Activated naive CD4-positive, alpha-beta T cell treated with anti-CD3 and anti-CD28 coated beads, Interleukin-2, amount 50 U/mL, for 24 hours (primary cell): ENCODE measurements around the gene MAB21L3.

Experiments used
- H3K27ac Mint-ChIP-seq: one replicate; pipeline ENCODE4 v1.8.0; 2021; ENCODE audit warnings: mild to moderate bottlenecking, mixed read lengths
- H3K27me3 Mint-ChIP-seq: one replicate; pipeline ENCODE4 v1.8.0; 2021; ENCODE audit warnings: mixed read lengths
- H3K36me3 Mint-ChIP-seq: one replicate; pipeline ENCODE4 v1.8.0; 2021; ENCODE audit warnings: mixed read lengths
- H3K4me1 Mint-ChIP-seq: one replicate; pipeline ENCODE4 v1.8.0; 2021; ENCODE audit warnings: mixed read lengths
- H3K4me3 Mint-ChIP-seq: one replicate; pipeline ENCODE4 v1.8.0; 2021; ENCODE audit warnings: mild to moderate bottlenecking, mixed read lengths
- H3K9me3 Mint-ChIP-seq: one replicate; pipeline ENCODE4 v1.8.0; 2021; ENCODE audit warnings: mixed read lengths

The MAB21L3 gene

GRCh38 chr1:116110567-116111523, at the start of gene MAB21L3:
Gene MAB21L3, plus strand, starts transcription at chr1:116111399. Its CDS starts 1,217 bp downstream, at chr1:116112616.
- Mint-ChIP-seq H3K27me3 (peaks cover 9% of the 10 kb centered on the region), H3K27ac (no peak within 1 kb of the TSS), H3K36me3 (no peaks in the 10 kb centered on the region), H3K4me3 (no peak within 1 kb of the TSS), H3K4me1 (no peaks in the 10 kb centered on the region), H3K9me3 (no peaks in the 10 kb centered on the region)

- H3K9me3 Mint-ChIP-seq, result peaks cover 5% of the 10 kb centered on the region
- H3K4me1 Mint-ChIP-seq, result no peaks in the 10 kb centered on the region
- no peak overlapping the region for H3K27ac Mint-ChIP-seq
- H3K36me3 Mint-ChIP-seq, result no peaks in the 10 kb centered on the region
- peaks cover 4% of the 10 kb centered on the region for H3K27me3 Mint-ChIP-seq
- H3K4me3 Mint-ChIP-seq, result no peak overlapping the region
Observed at GRCh38 chr1:116062201-116062600, 49.0 kb upstream of the MAB21L3 start.

DNA sequence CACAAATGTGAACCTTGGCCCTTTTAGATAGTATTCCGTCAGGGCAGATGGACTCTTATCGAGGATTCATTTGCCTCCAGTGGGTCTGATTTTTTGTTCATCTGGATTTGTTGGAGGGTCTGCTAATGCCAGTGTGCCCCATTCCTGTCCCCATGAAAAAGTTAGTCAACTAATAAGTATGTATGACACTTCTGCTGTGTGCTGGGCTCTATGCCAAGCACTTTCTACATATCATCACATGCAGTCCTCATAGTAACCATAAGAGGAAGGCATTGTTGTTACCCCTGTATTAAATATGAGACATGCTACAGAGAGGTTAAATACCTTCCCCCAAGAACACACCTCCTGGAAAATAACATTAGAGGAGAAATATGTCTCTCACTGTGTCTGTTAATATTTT, 46.6 kb upstream of the MAB21L3 start:
- peaks cover 2% of the 10 kb centered on the region for H3K36me3 Mint-ChIP-seq
- H3K9me3 Mint-ChIP-seq, result no peaks in the 10 kb centered on the region
- H3K4me1 Mint-ChIP-seq, result no peaks in the 10 kb centered on the region
- no peak overlapping the region for H3K27ac Mint-ChIP-seq
- H3K27me3 Mint-ChIP-seq, result peaks cover 13% of the 10 kb centered on the region
- no peak overlapping the region for H3K4me3 Mint-ChIP-seq

GRCh38 chr1:116066868-116067565, 44.2 kb upstream of the MAB21L3 start:
- Mint-ChIP-seq H3K4me1 (no peaks in the 10 kb centered on the region), H3K4me3 (no peak overlapping the region), H3K9me3 (no peaks in the 10 kb centered on the region), H3K36me3 (peaks cover 2% of the 10 kb centered on the region), H3K27ac (no peak overlapping the region), H3K27me3 (peaks cover 13% of the 10 kb centered on the region)

- Mint-ChIP-seq H3K9me3 (no peaks in the 10 kb centered on the region), H3K36me3 (peaks cover 2% of the 10 kb centered on the region), H3K27me3 (peaks cover 13% of the 10 kb centered on the region), H3K4me3 (no peak overlapping the region), H3K27ac (no peak overlapping the region), H3K4me1 (no peaks in the 10 kb centered on the region)
Observed at GRCh38 chr1:116067566-116067890, 43.7 kb upstream of the MAB21L3 start.

DNA sequence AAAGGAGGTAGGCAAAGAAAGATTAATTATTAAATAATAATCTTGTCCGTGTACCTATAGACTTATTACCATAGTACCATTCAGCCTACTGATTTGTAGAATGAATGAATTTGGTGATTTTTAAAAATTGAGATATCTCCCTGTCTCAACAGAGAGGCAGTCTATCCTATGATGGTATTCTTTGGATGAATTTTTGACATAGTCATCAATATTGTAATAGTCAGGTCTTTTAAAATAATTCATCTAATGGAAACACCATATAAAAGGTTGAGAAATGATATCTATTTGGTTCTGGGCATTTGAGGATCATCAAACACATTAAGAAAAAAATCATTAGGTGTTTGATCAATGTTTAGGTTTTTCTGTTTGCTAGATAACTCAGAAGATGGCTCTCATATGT, 35.6 kb upstream of the MAB21L3 start:
- H3K4me3 Mint-ChIP-seq, result no peak overlapping the region
- no peaks in the 10 kb centered on the region for H3K36me3 Mint-ChIP-seq
- H3K4me1 Mint-ChIP-seq, result no peaks in the 10 kb centered on the region
- no peaks in the 10 kb centered on the region for H3K27me3 Mint-ChIP-seq
- H3K27ac Mint-ChIP-seq, result no peak overlapping the region
- H3K9me3 Mint-ChIP-seq, result no peaks in the 10 kb centered on the region

DNA sequence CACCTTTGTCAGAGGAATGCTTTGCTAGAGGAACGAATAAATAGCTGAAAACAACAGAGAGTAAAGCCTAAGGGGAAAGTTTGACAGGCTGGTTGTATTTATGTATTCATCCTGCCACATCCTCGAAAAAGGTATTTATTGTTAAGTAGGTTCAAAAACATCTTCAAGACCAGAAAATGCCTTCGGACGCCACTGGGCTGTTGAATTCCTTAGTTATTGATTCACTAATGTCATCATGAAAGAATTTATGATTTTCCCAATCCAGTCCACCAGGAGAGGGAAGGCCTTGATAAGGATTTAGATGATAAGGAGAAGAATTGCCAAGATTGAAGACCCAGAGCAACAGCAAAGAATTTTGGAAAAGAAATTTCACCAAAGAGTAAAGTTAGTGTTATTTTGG, 35.2 kb upstream of the MAB21L3 start:
- H3K9me3 Mint-ChIP-seq, result no peaks in the 10 kb centered on the region

DNA sequence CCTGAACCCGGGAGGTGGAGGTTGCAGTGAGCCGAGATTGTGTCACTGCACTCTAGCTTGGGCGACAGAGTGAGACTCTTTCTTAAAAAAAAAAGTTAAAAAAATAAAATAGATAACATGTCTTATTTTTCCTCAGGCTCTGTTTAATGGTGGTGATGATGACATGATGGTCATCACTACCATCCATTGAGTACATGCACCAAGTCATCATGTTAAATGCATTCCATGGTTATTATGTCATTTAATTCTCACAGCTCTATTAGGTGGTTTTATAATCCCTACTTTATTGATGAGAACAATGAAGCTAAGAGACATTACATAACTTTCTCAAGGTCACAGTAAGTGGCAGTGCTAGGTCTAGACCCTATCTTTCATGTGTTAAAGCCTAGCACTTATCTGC, 34.4 kb upstream of the MAB21L3 start:
- no peaks in the 10 kb centered on the region for H3K4me1 Mint-ChIP-seq
- H3K9me3 Mint-ChIP-seq, result no peaks in the 10 kb centered on the region
- H3K27ac Mint-ChIP-seq, result no peak overlapping the region
- H3K36me3 Mint-ChIP-seq, result no peaks in the 10 kb centered on the region
- H3K27me3 Mint-ChIP-seq, result no peaks in the 10 kb centered on the region
- H3K4me3 Mint-ChIP-seq, result no peak overlapping the region

More for the DNA sequence above, 35.2 kb upstream of the MAB21L3 start:
- Mint-ChIP-seq H3K36me3 (no peaks in the 10 kb centered on the region), H3K4me1 (no peaks in the 10 kb centered on the region), H3K27me3 (no peaks in the 10 kb centered on the region), H3K27ac (no peak overlapping the region), H3K4me3 (no peak overlapping the region)

DNA sequence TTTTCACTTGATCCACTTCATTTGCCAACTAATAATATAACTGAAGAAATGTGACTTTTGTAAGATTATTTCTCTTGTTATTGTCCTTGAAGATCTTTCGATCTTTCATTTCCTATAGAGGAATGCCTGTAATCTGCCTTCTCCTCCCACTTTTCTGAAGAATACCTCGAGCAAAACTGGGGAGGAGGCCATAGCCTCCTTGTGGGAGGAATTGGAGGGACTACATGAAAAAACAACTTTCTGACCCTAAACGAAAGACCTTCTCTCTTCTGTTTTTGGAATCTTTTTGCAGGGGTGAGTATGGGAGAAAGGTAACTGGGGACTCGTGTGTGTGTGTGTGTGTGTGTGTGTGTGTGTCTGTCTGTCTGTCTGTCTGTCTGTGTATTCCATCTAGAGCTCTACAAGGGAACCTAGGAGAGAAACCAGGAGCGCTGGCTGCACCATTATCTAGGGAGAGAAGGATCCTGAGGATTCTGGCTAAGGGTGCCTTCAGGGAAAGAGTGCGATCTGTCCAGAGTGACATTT, 32.4 kb upstream of the MAB21L3 start:
- H3K4me1 Mint-ChIP-seq, result no peaks in the 10 kb centered on the region
- no peak overlapping the region for H3K4me3 Mint-ChIP-seq
- H3K9me3 Mint-ChIP-seq, result no peaks in the 10 kb centered on the region
- H3K27ac Mint-ChIP-seq, result no peak overlapping the region
- no peaks in the 10 kb centered on the region for H3K36me3 Mint-ChIP-seq
- peaks cover 1% of the 10 kb centered on the region for H3K27me3 Mint-ChIP-seq

DNA sequence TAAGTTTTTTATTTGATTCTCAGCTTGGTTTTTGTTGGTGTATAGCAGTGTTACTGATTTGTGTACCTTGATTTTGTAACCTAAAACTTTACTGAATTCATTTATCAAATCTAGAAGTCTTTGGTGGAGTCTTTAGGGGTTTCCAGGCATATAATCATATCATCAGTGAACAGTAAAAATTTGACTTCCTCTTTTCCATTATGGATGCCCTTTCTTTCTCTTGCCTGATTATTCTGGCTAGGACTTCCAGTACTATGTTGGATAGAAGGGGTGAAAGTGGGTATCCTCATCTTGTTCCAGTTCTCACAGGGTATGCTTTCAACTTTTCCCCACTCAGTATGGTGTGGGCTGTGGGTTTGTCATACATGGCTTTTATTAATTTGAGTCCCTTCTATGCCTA, 23.6 kb upstream of the MAB21L3 start:
- Mint-ChIP-seq H3K4me3 (no peak overlapping the region), H3K4me1 (no peaks in the 10 kb centered on the region), H3K27me3 (peaks cover 32% of the 10 kb centered on the region), H3K27ac (no peak overlapping the region), H3K36me3 (peaks cover 15% of the 10 kb centered on the region), H3K9me3 (peaks cover 26% of the 10 kb centered on the region)

- H3K27ac Mint-ChIP-seq, result no peak overlapping the region
- H3K36me3 Mint-ChIP-seq, result peaks cover 18% of the 10 kb centered on the region
- peaks cover 39% of the 10 kb centered on the region for H3K27me3 Mint-ChIP-seq
- H3K9me3 Mint-ChIP-seq, result peaks cover 27% of the 10 kb centered on the region
- H3K4me3 Mint-ChIP-seq, result no peak overlapping the region
- no peaks in the 10 kb centered on the region for H3K4me1 Mint-ChIP-seq
Observed at GRCh38 chr1:116089870-116090269, 21.3 kb upstream of the MAB21L3 start.

- Mint-ChIP-seq H3K27ac (no peak overlapping the region), H3K4me1 (no peaks in the 10 kb centered on the region), H3K4me3 (no peak overlapping the region), H3K9me3 (peaks cover 34% of the 10 kb centered on the region), H3K27me3 (peaks cover 43% of the 10 kb centered on the region), H3K36me3 (peaks cover 20% of the 10 kb centered on the region)
Observed at GRCh38 chr1:116091083-116091482, 20.1 kb upstream of the MAB21L3 start.

GRCh38 chr1:116092752-116093489, 18.3 kb upstream of the MAB21L3 start:
- Mint-ChIP-seq H3K36me3 (peaks cover 21% of the 10 kb centered on the region), H3K9me3 (peaks cover 39% of the 10 kb centered on the region), H3K4me3 (no peak overlapping the region), H3K4me1 (no peaks in the 10 kb centered on the region), H3K27ac (no peak overlapping the region), H3K27me3 (peaks cover 32% of the 10 kb centered on the region)

DNA sequence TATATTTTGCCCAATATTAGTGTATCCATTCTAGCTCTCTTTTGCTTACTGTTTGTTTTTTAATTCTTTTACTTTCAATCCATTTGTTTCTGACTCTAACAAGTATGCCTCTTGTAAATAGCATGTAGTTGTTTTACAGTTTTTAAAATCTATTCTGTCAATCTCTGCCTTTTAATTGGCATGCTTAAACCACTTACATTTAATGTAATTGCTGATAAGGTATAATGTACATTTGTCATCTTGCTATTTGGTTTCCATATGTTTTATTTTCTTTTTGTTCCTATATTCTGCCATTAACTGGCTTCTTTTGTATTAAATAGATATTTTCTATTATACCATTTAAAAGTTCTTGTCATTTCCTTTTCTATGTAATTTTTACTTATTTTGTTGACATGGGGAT, 16.2 kb upstream of the MAB21L3 start:
- no peaks in the 10 kb centered on the region for H3K4me1 Mint-ChIP-seq
- peaks cover 13% of the 10 kb centered on the region for H3K36me3 Mint-ChIP-seq
- peaks cover 21% of the 10 kb centered on the region for H3K9me3 Mint-ChIP-seq
- H3K4me3 Mint-ChIP-seq, result no peak overlapping the region
- H3K27me3 Mint-ChIP-seq, result peaks cover 23% of the 10 kb centered on the region
- no peak overlapping the region for H3K27ac Mint-ChIP-seq

DNA sequence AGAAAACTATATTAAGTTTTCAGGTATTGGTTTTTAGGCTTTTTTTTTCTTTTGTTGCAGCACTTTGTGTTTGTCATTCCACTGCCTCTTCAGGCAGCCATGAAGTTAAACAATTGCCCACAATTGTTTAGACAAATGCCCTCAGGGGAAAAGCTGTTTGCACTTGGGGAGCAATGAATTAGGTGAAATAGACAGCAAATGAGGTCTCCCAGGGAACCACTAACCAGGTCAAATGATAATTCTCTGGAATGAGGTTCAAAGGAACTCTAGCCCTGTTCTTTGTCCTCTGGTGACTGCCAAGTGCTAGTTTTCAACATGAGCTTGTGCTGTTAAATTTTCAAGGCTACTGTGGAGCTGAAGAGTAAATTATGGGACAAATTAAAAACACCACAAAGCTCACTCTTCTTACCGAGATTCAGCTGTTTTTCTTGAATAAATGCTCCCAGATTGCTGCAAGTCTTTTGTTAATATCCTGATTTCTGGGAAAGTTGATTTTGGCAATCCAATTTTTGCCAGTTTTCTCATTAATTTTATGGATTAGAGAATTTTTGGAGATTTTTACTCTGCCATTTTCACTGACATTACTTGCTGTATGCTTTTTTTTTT, 15.1 kb upstream of the MAB21L3 start:
- Mint-ChIP-seq H3K4me3 (no peak overlapping the region), H3K4me1 (no peaks in the 10 kb centered on the region), H3K36me3 (peaks cover 7% of the 10 kb centered on the region), H3K27me3 (peaks cover 23% of the 10 kb centered on the region), H3K9me3 (peaks cover 13% of the 10 kb centered on the region), H3K27ac (no peak overlapping the region)
